ENCODE data around the gene BCR.

Gene BCR

GRCh38 chr22:23277583-23278295, 97.4 kb downstream of the BCR start:
- DNase-seq = no peak

GRCh38 chr22:23278883-23279675, 98.8 kb downstream of the BCR start:
- DNase-seq = no peak

GRCh38 chr22:23279781-23280180, 99.5 kb downstream of the BCR start:
- DNase-seq = no peak

GRCh38 chr22:23280356-23281052, 100.2 kb downstream of the BCR start:
- DNase-seq = no peak

GRCh38 chr22:23281053-23281405, 100.7 kb downstream of the BCR start:
- no peak for DNase-seq

- DNase-seq = peak; percentile 30
Observed at GRCh38 chr22:23281406-23282088, 101.2 kb downstream of the BCR start.

GRCh38 chr22:23282089-23282501, 101.8 kb downstream of the BCR start:
- peak; percentile 54 for DNase-seq

- DNase-seq = no peak
Observed at GRCh38 chr22:23282516-23282915, 102.2 kb downstream of the BCR start.

GRCh38 chr22:23282986-23283385, 102.7 kb downstream of the BCR start:
- no peak for DNase-seq

GRCh38 chr22:23283591-23284503, 103.5 kb downstream of the BCR start:
- DNase-seq = no peak

GRCh38 chr22:23284504-23285033, 104.3 kb downstream of the BCR start:
- no peak for DNase-seq

GRCh38 chr22:23285236-23285635, 104.9 kb downstream of the BCR start:
- DNase-seq = no peak

- no peak for DNase-seq
Observed at GRCh38 chr22:23285734-23286133, 105.4 kb downstream of the BCR start.

- no peak for DNase-seq
Observed at GRCh38 chr22:23286296-23286695, 106.0 kb downstream of the BCR start.

GRCh38 chr22:23287136-23288095, 107.1 kb downstream of the BCR start:
- no peak for DNase-seq

GRCh38 chr22:23288301-23289129, 108.2 kb downstream of the BCR start:
- no peak for DNase-seq

- DNase-seq = no peak
Observed at GRCh38 chr22:23289130-23289503, 108.8 kb downstream of the BCR start.

- peak; percentile 49 for DNase-seq
Observed at GRCh38 chr22:23289851-23290724, 109.8 kb downstream of the BCR start.

Data from HCEC 1CT (cell line).